ENCODE data around the gene IDH2. TPM values are rescaled to one million over a fixed set of nuclear protein-coding genes. Genes with fewer than 3 reads are reported as not detected.

The IDH2 gene
- total and polyA plus RNA-seq, 2 donors (not counting 3 experiments of a cell fraction or from before 2014, with no cell fraction given) = 123 to 127 TPM

- peaks cover 2 to 11% of the 10 kb centered on the region in 2 experiments for H3K36me3 ChIP-seq (ENCODE audit: control insufficient read depth in 2 of 2, extremely low read depth in 1 of 2, insufficient read depth in 2 of 2, low read length in 2 of 2)
- H3K27me3 ChIP-seq (ENCODE audit: control insufficient read depth in 2 of 2, insufficient read depth in 2 of 2, low read length in 2 of 2) = no peaks in the 10 kb centered on the region
- H3K4me3 ChIP-seq (replicated peaks in 1 of 3; ENCODE audit: insufficient read depth in 1 of 3, low read depth in 1 of 3, low read length in 3 of 3) = no peak overlapping the region
- H2AFZ ChIP-seq (ENCODE audit: low read depth, low read length) = no peak overlapping the region
- H3K4me1 ChIP-seq (ENCODE audit: control insufficient read depth, extremely low read depth, insufficient read depth, low read length) = peaks cover 23% of the 10 kb centered on the region
- TF ChIP-seq FOS (IDR thresholded peaks at IDR 0.05; ENCODE audit: borderline replicate concordance, insufficient read depth, low read length) = no peak
- no peak for TF ChIP-seq POLR2A (IDR thresholded peaks at IDR 0.05; ENCODE audit: low read depth, low read length)
- TF ChIP-seq, protein P1, sequence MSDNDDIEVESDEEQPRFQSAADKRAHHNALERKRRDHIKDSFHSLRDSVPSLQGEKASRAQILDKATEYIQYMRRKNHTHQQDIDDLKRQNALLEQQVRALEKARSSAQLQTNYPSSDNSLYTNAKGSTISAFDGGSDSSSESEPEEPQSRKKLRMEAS (IDR thresholded peaks at IDR 0.05; ENCODE audit: insufficient read depth, insufficient read length) = no peak
- no peak for TF ChIP-seq MYC (IDR thresholded peaks at IDR 0.05; ENCODE audit: low read depth, low read length)
- no peak for TF ChIP-seq EZH2 (IDR thresholded peaks at IDR 0.05; ENCODE audit: borderline replicate concordance, low read depth, low read length, severe bottlenecking)
- no peak for TF ChIP-seq JUN (IDR thresholded peaks at IDR 0.05; ENCODE audit: borderline replicate concordance, insufficient read depth, insufficient read length, low read depth)
- TF ChIP-seq, protein P2, sequence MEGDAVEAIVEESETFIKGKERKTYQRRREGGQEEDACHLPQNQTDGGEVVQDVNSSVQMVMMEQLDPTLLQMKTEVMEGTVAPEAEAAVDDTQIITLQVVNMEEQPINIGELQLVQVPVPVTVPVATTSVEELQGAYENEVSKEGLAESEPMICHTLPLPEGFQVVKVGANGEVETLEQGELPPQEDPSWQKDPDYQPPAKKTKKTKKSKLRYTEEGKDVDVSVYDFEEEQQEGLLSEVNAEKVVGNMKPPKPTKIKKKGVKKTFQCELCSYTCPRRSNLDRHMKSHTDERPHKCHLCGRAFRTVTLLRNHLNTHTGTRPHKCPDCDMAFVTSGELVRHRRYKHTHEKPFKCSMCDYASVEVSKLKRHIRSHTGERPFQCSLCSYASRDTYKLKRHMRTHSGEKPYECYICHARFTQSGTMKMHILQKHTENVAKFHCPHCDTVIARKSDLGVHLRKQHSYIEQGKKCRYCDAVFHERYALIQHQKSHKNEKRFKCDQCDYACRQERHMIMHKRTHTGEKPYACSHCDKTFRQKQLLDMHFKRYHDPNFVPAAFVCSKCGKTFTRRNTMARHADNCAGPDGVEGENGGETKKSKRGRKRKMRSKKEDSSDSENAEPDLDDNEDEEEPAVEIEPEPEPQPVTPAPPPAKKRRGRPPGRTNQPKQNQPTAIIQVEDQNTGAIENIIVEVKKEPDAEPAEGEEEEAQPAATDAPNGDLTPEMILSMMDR (IDR thresholded peaks at IDR 0.05; ENCODE audit: extremely low read depth in 1 of 2, insufficient read depth in 1 of 2, low read depth in 1 of 2, low read length in 2 of 2) = no peak
- no peak for TF ChIP-seq POLR2AphosphoS5 (IDR thresholded peaks at IDR 0.05; ENCODE audit: insufficient read depth, low read depth, low read length)
- TF ChIP-seq GATA2 (IDR thresholded peaks at IDR 0.05; ENCODE audit: insufficient read depth, insufficient read length, low read depth, low read length) = no peak
- peaks cover 7% of the 10 kb centered on the region for H3K79me2 ChIP-seq (ENCODE audit: control insufficient read depth, insufficient read depth, low read length)
- no peak overlapping the region for H3K9ac ChIP-seq (replicated peaks; ENCODE audit: extremely low read depth, insufficient read depth, low read length)
- DNase-seq (ENCODE audit: low read depth, low spot score) (no peak), FAIRE-seq (no peak)
- no peaks in the 10 kb centered on the region for H4K20me1 ChIP-seq (replicated peaks; ENCODE audit: control insufficient read depth, extremely low read depth, insufficient read depth, low read length)
- ChIA-PET POLR2A (no interaction called here), CTCF (interaction anchor here (1.1 to 1.7 kb wide), 2 partner anchors 33 to 170 kb away, joined by 3 to 5 read pairs; no protein-coding TSS in a partner anchor)
- H3K4me2 ChIP-seq (ENCODE audit: insufficient read depth, low read length) = no peak overlapping the region
- no peak overlapping the region for H3K27ac ChIP-seq (ENCODE audit: insufficient read depth, low read depth, low read length)
- TSS peak; percentile 19 for BruUV-seq (replicated peaks)
- H3K9me3 ChIP-seq (replicated peaks; ENCODE audit: control insufficient read depth, insufficient read depth, low read length) = no peaks in the 10 kb centered on the region
- intact Hi-C loops (cut with micrococcal nuclease) (no loop called here), dilution Hi-C loops (cut with MboI; ENCODE audit: extremely low pct_ligation_motif_present, low sequenced_read_pairs) (no loop called here)
- H3K9me1 ChIP-seq (replicated peaks; ENCODE audit: control insufficient read depth, extremely low read depth, insufficient read depth, low read length) = no peaks in the 10 kb centered on the region
Observed at GRCh38 chr15:90067953-90068606, 34.2 kb downstream of the IDH2 start.

All from endothelial cell of umbilical vein (primary cell).